ENCODE data around the gene CIPC. TPM values are rescaled to one million over a fixed set of nuclear protein-coding genes. Genes with fewer than 3 reads are reported as not detected.

CIPC gene
- total and polyA plus RNA-seq, 2 experiments from 2014 or later: 9.6 to 29.6 TPM

DNA sequence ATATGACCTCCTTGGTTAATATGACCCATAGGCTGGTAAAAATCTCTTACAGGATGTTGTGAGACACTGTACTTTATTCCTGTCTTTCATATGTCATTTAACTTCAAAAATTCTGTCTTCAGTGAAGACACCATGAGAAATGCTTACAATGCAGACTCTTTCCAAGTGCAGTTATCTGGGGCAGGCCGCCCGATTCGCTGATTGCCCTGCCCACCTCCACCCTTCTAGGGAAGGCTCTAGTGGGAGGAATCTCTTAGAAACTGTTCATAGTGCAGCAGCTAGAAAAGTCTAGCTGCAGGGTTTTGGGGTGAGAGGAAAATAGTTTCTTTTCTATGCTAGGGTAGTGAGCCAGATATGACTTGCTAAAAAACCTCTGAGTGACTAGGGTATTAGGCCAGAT is 15.0 kb upstream of the CIPC start:
- Histone ChIP-seq H3K4me1 (ENCODE audit: insufficient read depth) (peaks cover 25% of the 10 kb centered on the region), H3K4me2 (no peak overlapping the region), H3K9me2 (replicated peaks; ENCODE audit: insufficient read depth) (no peaks in the 10 kb centered on the region), H3K9me3 (ENCODE audit: low read depth) (no peaks in the 10 kb centered on the region), H2AFZ (no peak overlapping the region), H3K27ac (no peak overlapping the region), H3K79me2 (no peaks in the 10 kb centered on the region), H4K20me1 (ENCODE audit: insufficient read depth, poor library complexity, severe bottlenecking) (no peaks in the 10 kb centered on the region), H3K4me3 (no peak overlapping the region), H3K27me3 (no peaks in the 10 kb centered on the region), H3K36me3 (replicated peaks; ENCODE audit: insufficient read depth, low read depth) (no peaks in the 10 kb centered on the region)
- WGBS (ENCODE audit: low lambda C conversion rate, missing lambda C conversion rate): 63% methylated on average over 3 of the region's 3 CpGs
- TF ChIP-seq, protein P1, sequence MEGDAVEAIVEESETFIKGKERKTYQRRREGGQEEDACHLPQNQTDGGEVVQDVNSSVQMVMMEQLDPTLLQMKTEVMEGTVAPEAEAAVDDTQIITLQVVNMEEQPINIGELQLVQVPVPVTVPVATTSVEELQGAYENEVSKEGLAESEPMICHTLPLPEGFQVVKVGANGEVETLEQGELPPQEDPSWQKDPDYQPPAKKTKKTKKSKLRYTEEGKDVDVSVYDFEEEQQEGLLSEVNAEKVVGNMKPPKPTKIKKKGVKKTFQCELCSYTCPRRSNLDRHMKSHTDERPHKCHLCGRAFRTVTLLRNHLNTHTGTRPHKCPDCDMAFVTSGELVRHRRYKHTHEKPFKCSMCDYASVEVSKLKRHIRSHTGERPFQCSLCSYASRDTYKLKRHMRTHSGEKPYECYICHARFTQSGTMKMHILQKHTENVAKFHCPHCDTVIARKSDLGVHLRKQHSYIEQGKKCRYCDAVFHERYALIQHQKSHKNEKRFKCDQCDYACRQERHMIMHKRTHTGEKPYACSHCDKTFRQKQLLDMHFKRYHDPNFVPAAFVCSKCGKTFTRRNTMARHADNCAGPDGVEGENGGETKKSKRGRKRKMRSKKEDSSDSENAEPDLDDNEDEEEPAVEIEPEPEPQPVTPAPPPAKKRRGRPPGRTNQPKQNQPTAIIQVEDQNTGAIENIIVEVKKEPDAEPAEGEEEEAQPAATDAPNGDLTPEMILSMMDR (IDR thresholded peaks at IDR 0.05; ENCODE audit: poor library complexity): no peak
- TF ChIP-seq EZH2 (IDR thresholded peaks at IDR 0.05; ENCODE audit: borderline replicate concordance): no peak
- no peak for TF ChIP-seq EZH2phosphoT487 (IDR thresholded peaks at IDR 0.05; ENCODE audit: low read depth, severe bottlenecking, unreplicated experiment)
- DNase-seq (ENCODE audit: low spot score): no peak

DNA sequence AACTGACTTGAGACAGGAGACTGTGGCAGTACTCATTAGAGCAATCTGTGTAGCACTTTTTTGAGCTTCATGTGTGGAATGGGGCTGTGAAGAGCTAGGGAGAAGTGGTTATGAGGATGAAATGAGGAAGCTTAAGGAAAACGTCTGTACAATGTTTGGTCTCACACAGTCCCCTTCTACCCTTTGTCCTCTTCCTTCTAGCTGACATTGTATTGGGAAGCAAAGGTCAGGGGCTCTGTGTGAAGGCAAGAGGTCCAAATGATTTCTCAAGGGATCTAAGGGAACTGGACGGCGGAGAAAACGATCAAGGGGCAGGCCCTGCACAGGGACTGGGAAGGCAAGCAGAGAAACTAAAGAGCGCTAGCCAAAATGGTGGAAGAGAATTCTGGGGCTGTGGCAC is 13.1 kb upstream of the CIPC start:
- H3K4me2 ChIP-seq: peak overlapping the region; percentile 17
- H4K20me1 ChIP-seq (ENCODE audit: insufficient read depth, poor library complexity, severe bottlenecking): no peaks in the 10 kb centered on the region
- H3K79me2 ChIP-seq: no peaks in the 10 kb centered on the region
- H3K36me3 ChIP-seq (replicated peaks; ENCODE audit: insufficient read depth, low read depth): no peaks in the 10 kb centered on the region
- H3K9me2 ChIP-seq (replicated peaks; ENCODE audit: insufficient read depth): no peaks in the 10 kb centered on the region
- peak overlapping the region; percentile 23 for H2AFZ ChIP-seq
- H3K27me3 ChIP-seq: no peaks in the 10 kb centered on the region
- peaks cover 25% of the 10 kb centered on the region for H3K4me1 ChIP-seq (ENCODE audit: insufficient read depth)
- TF ChIP-seq EZH2 (IDR thresholded peaks at IDR 0.05; ENCODE audit: borderline replicate concordance) (no peak), EZH2phosphoT487 (IDR thresholded peaks at IDR 0.05; ENCODE audit: low read depth, severe bottlenecking, unreplicated experiment) (no peak)
- TF ChIP-seq, protein P1 (IDR thresholded peaks at IDR 0.05; ENCODE audit: poor library complexity): no peak
- no peak overlapping the region for H3K4me3 ChIP-seq
- WGBS (ENCODE audit: low lambda C conversion rate, missing lambda C conversion rate): 57% methylated on average over 5 of the region's 5 CpGs
- H3K27ac ChIP-seq: peak overlapping the region; percentile 50
- H3K9me3 ChIP-seq (ENCODE audit: low read depth): no peaks in the 10 kb centered on the region
- no peak for DNase-seq (ENCODE audit: low spot score)

DNA sequence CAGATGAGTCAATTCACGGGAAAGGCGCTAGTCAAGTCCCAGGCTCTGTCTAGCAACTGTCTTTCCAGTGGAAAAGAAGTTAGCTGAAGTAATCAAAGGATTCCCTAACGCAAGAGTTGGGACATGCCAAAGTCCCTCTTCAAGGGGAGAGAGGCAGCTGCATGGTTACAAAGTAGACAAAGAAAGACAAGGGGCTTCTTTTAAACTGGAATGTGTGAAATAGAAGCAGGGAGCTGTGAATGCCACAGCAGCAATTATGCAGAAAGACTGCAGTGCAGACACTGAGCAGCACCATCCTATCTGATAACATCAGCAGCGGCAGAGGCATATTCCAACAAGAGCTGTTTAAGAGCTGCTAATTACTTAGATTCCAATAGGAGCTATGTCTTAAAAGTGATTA is 12.5 kb upstream of the CIPC start:
- Histone ChIP-seq H3K9me2 (replicated peaks; ENCODE audit: insufficient read depth) (no peaks in the 10 kb centered on the region), H4K20me1 (ENCODE audit: insufficient read depth, poor library complexity, severe bottlenecking) (no peaks in the 10 kb centered on the region), H3K4me1 (ENCODE audit: insufficient read depth) (peaks cover 25% of the 10 kb centered on the region), H2AFZ (no peak overlapping the region), H3K9me3 (ENCODE audit: low read depth) (no peaks in the 10 kb centered on the region), H3K27ac (peak overlapping the region; percentile 50), H3K4me3 (no peak overlapping the region), H3K4me2 (no peak overlapping the region), H3K79me2 (no peaks in the 10 kb centered on the region), H3K36me3 (replicated peaks; ENCODE audit: insufficient read depth, low read depth) (no peaks in the 10 kb centered on the region), H3K27me3 (no peaks in the 10 kb centered on the region)
- DNase-seq (ENCODE audit: low spot score): no peak
- TF ChIP-seq EZH2 (IDR thresholded peaks at IDR 0.05; ENCODE audit: borderline replicate concordance) (no peak), EZH2phosphoT487 (IDR thresholded peaks at IDR 0.05; ENCODE audit: low read depth, severe bottlenecking, unreplicated experiment) (no peak)
- TF ChIP-seq, protein P1 (IDR thresholded peaks at IDR 0.05; ENCODE audit: poor library complexity): no peak
- WGBS (ENCODE audit: low lambda C conversion rate, missing lambda C conversion rate): 42% methylated on average over 4 of the region's 4 CpGs
